CMK (cell line): ENCODE measurements around the gene TEDC1.

Experiments used
- DNase-seq: peaks from one replicate; pipeline ENCODE4 v3.0.0-alpha.2; 2010; ENCODE audit warnings: low read depth

TEDC1 gene

DNA sequence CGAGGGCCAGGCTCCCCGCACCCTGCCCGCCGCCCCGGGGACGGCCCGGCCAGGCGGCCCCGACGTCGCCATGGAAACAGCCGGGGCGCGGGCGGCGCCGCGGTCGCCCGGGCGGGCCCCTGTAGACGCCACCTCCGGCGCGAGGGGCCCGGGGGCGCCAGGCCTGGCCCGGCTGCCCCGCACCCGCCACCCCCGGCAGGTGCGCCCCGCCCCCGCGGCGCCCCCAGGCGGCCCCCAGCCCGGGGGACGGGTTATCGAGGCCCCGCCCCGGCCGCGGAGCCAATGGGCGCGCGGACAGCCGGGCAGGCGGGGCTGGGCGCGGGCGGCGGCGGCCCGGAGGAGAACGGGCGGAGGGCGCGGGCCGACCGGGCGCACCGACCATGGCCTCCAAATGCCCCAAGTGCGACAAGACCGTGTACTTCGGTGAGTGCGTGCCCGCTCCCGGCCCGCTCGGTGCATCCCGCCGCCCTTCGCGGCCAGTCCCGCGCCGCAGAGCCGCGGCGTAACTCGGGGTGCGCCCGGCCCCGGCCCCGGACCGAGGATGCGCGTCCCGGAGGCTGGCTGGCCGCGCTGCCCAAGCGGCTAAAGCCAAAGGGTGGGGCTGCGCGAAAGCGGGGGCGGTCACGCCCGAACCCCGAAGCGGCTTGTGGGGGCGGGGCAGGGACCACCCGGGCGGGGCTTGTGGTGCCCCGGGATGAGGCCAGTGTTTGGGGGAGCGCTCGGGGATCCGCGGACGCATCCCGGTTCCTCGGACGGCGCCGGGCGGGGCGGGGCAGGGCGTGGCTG is 16.4 kb upstream of the TEDC1 start, which contains the start of gene CRIP2:
TSS of gene CRIP2 (plus strand) at position 339 of the 786 bp plus-strand sequence. CDS start at position 381, 42 bp downstream.
- DNase-seq = no peak

DNA sequence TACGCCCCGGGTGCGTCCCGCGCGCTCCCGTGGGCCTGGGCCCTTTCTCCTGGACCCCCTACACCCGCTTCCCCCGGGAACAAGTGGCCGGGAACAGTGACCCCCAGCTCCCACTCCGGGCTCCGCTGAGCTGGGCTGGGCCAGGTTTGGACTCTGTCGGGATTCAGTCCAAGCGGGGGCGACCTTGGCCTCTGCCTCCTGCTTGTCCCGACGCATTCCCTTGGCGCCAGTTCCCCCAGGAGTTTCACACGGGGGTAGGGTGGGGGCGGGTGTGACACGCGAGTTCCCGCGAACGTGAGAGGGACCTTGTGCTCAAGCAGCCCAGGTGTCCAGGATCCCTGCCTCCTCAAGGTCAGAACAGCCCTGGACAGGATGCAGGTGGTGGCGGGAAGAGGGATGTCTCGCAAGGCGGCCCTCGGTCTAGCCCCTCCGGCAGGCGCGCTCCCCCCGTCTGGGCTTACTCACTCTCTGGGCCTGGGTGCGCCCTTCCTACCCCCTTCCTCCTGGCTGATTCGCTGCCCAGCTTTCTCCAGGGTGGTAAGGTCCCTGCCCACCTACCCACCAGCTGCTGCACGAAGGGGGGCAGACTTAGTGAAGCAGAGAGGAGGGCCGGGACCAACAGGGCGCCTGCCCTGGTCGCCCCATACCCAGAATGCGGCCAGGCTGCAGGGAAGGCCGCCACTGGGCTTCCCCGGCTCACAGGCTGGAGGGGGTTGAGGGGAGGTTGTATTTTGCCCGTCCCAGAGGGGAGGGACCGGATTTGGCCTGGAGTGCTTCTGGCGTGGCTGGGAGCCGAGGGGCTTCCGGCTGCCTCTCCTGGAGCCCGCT is 15.6 kb upstream of the TEDC1 start:
- no peak for DNase-seq

DNA sequence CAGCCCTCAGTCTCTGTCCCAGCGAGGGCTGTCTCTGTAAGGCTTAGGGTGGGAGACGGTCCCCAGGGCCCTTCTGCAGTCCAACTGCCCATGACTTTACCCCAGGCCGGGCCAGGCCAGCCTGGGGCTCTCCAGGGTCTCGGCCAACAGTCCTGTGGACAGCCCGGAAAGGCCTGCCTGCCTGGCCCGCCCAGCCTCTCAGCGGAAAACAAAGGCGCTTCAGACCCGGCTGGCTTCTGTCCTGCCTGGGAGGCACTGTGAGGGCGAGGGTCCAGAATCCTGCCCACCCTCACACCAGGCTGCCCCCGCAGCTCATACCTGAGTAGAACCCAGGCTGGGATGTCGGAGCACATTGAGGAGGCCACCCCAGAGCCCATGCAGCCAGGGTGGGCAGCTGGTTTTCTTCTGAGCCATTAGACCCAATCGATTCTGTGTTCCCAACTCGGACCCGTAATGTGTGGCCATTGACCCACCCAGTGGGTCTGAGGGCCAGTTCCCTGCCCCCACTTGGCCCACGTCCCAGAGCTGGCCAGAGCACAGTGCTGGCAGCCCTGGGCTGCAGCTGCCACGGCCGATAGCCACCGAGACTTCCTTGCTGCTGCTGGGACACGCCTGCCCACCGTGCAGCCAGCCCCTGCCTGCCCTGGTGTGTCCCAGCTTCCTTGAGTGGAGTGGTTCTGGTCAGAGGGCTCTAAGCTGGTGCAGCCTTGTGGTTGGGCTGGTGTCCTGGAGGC is 14.8 kb upstream of the TEDC1 start:
- no peak for DNase-seq

DNA sequence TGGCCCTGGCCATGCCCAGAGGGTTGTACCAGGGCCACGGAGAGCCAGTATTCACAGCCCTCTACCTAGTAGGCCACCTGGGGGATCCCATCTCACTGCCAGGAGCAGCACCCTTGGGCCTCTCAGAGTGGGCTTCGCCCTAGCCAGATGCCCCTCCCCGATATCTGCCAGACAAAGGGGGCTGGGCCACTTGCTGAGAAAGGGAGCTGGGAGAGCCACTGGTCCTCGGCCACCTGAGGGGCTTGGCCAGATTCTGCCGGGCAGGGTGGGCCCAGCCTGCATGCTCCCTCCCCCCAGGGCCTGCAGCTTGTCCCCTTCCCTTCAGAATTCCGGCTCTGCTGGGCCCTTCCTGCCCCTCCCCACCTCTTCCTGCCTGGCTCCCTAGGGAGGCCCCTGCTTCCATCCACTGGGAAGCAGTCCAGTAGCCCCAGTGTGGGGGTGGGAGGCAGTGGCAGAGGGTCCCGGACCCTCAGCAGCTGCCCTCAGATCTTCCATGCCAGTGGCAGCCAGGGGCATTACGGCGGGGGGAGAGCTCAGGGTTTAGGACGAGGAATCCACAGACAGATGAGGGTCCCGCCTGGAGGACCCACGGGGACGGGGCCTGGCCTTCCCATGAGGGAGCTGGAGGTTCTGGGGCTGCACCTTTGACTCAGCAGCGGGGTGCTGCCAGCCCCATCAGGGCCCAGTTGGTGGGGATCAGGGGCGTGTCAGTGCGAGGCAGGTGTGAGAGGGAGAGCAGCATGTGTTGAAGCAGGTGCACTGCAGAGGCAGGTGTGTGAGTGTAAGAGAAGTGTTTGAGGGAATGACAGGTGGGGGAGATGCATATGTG is 14.0 kb upstream of the TEDC1 start:
- DNase-seq = no peak

DNA sequence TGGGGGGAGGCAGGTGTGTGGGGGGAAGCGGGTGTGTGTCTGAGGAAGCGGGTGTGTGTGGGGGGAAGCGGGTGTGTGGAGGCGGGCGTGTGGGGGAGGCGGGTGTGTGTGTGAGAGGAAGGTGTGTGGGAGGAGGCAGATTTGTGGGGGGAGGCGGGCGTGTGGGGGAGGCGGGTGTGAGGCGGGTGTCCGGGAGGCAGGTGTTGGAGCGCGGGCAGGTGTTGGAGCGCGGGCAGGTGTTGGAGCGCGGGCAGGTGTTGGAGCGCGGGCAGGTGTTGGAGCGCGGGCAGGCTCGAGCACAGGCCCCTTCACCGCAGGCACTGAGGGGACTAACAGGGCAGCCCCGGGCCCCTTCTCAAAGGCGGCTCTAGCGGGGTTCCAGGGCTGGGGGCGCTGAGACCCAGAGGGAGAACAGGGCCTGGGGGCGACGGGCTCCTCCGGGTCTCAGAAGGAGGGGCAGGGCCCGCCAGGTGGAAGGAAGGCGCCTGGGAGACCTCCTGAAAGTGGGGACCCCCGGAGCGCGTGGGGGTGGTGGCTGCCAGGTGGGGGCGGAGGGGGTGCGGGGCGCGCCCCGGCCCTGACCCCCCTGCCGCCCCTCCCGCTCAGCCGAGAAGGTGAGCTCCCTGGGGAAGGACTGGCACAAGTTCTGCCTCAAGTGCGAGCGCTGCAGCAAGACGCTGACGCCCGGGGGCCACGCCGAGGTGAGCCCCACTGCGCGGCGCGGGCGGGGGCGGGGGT is 13.2 kb upstream of the TEDC1 start:
- DNase-seq = peak; percentile 87

- no peak for DNase-seq
These were observed 12.4 kb upstream of the TEDC1 start for GRCh38 chr14:105478398-105479251.

DNA sequence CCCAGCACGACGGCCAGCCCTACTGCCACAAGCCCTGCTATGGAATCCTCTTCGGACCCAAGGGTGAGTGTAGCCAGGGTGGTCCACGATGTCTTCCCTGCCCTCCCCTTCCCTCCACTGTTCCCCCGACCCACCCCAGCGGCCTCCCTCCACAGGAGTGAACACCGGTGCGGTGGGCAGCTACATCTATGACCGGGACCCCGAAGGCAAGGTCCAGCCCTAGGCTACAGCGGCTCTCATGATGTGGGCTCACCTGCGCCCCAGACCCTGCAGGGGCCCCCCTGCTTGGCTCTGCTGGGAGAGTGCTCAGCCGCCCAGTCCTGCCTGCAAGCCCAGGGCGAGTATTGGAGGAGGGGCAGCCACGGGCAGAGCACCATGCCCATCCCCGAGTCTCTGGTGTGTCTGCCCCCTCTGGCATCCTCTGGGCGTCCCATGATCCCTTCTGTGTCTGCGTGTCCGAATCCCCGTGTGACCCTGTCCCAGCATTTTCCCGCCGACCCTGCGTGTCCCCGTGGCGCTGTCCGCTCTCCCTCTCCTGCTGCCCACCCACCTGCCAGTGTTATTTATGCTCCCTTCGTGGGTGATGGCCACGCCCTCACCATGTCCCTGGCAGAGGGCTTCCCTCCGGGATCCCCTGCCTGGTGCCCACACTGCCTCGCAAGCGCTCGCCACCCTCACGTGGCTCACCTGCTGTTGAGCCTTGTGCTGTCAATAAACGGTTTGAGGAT is 11.5 kb upstream of the TEDC1 start:
- DNase-seq = no peak

DNA sequence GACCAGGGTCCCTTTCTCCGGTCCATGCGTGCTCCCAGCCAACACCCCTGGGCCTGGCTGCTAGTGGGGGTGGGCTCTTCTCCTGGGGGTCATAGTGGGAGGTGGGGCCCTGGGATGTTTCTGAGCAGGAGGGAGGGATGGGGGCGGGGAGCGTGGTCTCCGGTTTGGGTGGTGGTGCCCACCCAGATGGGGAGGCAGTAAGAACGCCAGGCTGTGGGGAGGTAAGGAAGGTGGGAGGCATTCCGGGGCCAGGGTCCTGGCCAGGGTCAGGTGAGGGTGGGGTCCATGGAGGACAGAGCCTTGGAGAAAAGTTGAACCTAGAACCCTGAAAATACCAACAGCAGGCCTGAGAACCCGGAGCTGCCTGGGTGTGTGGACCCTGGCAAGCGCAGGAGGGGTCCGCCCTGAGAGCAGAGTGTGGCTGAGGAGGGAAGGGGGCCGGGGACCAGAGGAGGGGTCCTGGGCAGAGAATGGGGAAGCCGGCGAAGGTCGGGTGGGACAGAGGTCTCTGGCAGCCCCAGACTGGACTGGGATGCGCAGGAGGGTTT is 10.8 kb upstream of the TEDC1 start:
- no peak for DNase-seq

GRCh38 chr14:105480807-105481801 is 9.9 kb upstream of the TEDC1 start:
- no peak for DNase-seq

GRCh38 chr14:105481886-105482457 is 9.1 kb upstream of the TEDC1 start:
- peak; percentile 65 for DNase-seq

DNA sequence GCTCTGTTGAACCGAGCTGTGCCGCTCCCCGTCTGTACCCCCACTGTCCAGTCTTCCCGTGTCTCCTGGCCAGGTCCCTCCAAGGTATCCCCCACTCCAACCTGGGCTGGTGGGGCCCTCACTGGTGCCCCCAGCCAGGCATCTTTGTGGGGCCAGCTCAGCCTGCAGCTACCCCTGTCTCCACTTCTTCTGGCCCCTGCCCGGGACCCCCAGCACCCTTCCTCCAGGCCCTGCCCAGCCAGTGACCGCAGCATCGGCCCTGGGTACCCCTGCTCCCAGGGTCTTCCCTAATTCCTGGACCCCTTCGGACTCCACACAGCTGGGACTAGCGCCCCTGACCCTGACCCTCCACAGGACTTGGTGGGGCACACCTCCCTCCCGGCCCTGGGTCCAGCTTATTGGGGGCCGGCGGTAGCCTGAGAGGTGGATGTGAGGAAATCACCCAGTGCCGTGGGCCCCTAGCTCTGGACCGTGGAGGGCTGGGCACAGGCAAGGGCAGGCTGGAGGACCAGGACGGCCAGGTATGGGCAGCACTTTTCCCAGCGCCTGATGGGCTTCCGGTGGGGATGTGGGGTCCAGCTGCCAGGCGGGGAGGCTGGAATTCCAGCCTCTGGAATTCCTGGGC is 8.4 kb upstream of the TEDC1 start:
- no peak for DNase-seq

- DNase-seq = no peak
These were observed 7.6 kb upstream of the TEDC1 start for GRCh38 chr14:105483300-105484068.

DNA sequence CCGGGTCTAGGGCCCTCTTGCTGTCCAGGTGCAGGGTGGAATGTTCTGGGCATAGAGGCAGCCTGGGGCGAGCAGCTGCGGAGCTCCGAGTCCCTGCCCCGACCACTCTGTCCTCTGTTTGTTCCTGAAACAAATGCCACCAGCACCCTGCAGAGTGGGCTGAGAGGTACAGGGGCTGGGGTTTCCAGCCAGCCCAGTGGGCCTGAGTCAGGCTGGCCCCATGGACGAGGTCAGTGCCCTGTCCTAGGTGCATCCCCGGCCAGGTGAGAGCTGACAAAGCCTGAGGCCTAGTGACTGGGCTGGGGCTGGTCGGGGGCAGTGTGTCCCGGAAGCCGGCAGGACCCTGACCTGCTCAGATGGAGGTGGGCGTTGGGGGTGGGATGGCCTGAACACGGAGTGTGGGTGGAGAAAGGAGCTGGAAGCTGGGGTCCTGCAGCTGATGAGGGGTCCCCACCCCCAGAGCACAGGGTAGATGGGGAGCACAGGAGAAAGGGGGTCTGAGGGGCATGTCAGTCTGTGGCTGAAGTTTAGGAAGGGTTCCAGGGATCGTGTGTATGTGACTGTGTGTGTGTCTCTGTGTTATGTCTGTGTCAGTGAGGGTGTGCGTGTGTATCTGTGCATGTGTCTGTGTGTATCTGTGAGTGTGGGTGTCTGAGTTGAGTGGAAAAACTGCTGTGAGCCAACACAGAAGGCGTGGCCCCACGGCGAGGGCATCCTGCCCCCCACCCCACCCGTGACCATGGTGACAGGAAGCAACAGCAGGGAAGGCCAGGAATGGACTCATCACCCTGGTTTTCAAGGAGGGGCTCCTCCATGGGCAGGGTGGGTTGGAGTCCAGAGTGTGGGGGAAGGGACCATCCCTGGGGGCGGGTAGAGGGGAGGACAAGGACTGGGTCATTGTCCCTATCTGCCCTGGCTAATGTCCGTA is 6.7 kb upstream of the TEDC1 start:
- no peak for DNase-seq

DNA sequence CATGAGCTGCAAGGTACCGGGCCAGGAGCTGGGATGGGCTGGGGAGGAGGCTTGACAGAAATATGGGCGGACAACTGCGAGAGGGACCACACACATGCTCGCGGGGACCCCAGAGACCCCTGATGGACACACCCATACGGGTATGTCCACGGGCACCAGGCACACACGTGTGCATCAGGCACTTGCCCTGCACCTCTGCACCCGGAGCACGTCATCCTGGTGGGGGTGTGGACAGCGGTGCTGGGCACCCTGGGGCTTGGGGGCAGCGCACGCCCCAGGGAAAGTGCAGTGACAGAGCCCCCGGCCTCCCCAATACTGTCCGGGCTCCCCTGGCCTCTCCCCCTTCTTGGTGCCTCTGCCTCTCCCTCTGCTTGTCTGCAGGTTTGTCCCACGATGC is 6.1 kb upstream of the TEDC1 start:
- no peak for DNase-seq

DNA sequence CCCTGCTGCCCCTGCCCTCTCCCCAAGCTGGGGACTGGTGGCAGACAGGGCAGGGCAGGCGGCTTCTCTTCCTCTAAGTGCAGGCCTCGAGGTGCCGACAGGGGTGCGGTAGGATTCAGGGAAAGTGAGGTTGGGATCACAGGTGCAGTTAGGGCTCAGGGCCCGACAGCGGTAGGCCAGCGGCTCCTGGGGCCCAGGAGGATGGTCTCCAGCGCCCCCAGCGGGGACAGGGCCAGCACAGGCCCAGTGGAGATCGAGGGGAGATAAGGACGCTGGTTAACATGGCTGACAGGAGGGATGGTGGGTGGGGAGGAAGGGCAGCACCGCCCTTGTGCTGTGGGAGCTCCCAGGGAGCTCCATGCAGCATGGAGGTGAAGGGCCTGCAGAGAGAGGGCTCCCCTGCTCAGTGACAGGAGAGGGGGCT is 5.3 kb upstream of the TEDC1 start:
- DNase-seq = no peak
